ENCODE measurements around the gene SCGB3A1. TPM values are rescaled to one million over a fixed set of nuclear protein-coding genes. Genes with fewer than 3 reads are reported as not detected.

Gene SCGB3A1
- total and polyA plus RNA-seq, 2 of the 4 experiments (the other 2 are of a cell fraction) = not detected

DNA sequence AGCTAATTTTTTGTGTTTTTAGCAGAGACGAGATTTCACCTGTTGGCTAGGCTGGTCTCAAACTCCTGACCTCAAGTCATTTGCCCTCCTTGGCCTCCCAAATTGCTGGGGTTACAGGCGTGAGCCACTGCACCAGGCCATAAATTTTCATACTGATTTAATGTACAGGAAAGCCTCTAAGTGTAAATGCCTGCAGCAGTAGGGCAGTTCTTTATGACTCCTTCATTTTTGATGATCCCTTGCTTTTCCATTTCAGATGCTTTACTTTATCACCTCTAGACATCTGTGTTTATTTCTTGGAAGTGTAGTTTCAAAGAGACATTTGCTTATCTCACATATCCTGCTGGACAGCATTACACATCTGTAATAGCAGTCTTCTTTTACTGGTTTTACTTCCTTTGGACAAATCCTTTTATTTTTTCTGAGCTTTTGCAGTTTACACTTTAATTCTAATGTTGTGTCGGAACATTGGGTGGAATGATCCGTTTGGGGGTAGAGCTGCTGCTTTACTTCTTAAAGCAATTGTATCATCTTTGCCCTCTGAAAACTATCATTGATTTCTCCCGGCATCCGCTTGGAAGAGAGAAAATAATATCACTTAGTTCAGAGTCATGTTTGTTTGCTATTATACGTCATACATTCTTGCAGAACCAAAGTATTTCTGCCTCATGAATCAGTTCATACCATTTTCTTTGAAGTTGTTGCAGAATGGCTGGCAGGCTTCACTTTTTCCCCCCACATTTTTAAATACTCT lies 36.0 kb downstream of the SCGB3A1 start:
- Histone ChIP-seq H3K27me3 (ENCODE audit: control insufficient read depth, insufficient read depth, low read length) (no peaks in the 10 kb centered on the region), H4K5ac (ENCODE audit: low read depth, low read length) (no peak overlapping the region; the same call in 1 of the 2 replicates), H2BK5ac (ENCODE audit: low read depth, low read length, poor library complexity, severe bottlenecking) (peak overlapping the region; percentile 71), H3K27ac (ENCODE audit: insufficient read depth, low read length) (peak overlapping the region; percentile 32; the same call in 1 of the 2 replicates), H2BK20ac (ENCODE audit: low read depth, low read length) (no peak overlapping the region), H3K23ac (ENCODE audit: low read depth, low read length) (peak overlapping the region; percentile 4; the same call in 1 of the 2 replicates), H2BK15ac (ENCODE audit: low read depth, low read length) (no peak overlapping the region), H3K56ac (ENCODE audit: extremely low read depth, insufficient read depth, low read length) (no peak overlapping the region), H3K36me3 (ENCODE audit: control insufficient read depth, insufficient read depth, low read length) (peaks cover 10% of the 10 kb centered on the region), H3K79me1 (ENCODE audit: low read depth in 1 of 2, low read length in 2 of 2) (peaks cover 17 to 28% of the 10 kb centered on the region in 2 experiments), H3K9me1 (ENCODE audit: insufficient read depth, low read length) (peaks cover 6% of the 10 kb centered on the region; the same call in 1 of the 2 replicates), H3K4me3 (ENCODE audit: insufficient read depth, low read depth, low read length) (no peak overlapping the region), H3K18ac (ENCODE audit: low read depth, low read length) (peak overlapping the region; percentile 20; the same call in 1 of the 2 replicates), H2AK9ac (replicated peaks; ENCODE audit: low read depth, low read length, poor library complexity) (no peak overlapping the region), H3K9ac (ENCODE audit: low read depth, low read length) (no peak overlapping the region), H3K4me2 (ENCODE audit: low read depth, low read length) (peak overlapping the region; percentile 72; the same call in 1 of the 2 replicates), H4K20me1 (ENCODE audit: insufficient read depth, low read length) (peaks cover 19% of the 10 kb centered on the region; the same call in 1 of the 2 replicates), H3K4ac (ENCODE audit: low read depth, low read length) (no peak overlapping the region), H2AFZ (replicated peaks; ENCODE audit: low read length, poor library complexity) (no peak overlapping the region), H3K9me3 (ENCODE audit: control insufficient read depth, insufficient read depth, low read length) (no peaks in the 10 kb centered on the region), H4K8ac (ENCODE audit: low read depth in 2 of 2, low read length in 2 of 2) (no peak overlapping the region), H3K4me1 (ENCODE audit: control insufficient read depth, insufficient read depth, low read length) (peaks cover 13% of the 10 kb centered on the region), H2BK120ac (ENCODE audit: low read depth, low read length) (no peak overlapping the region), H3K14ac (replicated peaks; ENCODE audit: low read depth, low read length) (no peak overlapping the region), H4K91ac (ENCODE audit: insufficient read depth, low read depth, low read length) (no peak overlapping the region), H2AK5ac (ENCODE audit: low read depth, low read length) (no peak overlapping the region)
- peak; percentile 87 for DNase-seq
- TF ChIP-seq CEBPB (IDR thresholded peaks at IDR 0.05; ENCODE audit: low read depth, low read length) = peak; percentile 85
- no peak for TF ChIP-seq MXI1 (IDR thresholded peaks at IDR 0.05; ENCODE audit: borderline replicate concordance, low read depth, low read length)
- dilution Hi-C loops (cut with HindIII; ENCODE audit: low sequenced_read_pairs, unreplicated experiment) (no loop called here), in situ Hi-C loops (cut with MboI; ENCODE audit: low sequenced_read_pairs) (no loop called here), intact Hi-C loops (cut with micrococcal nuclease) (no loop called here)
- ATAC-seq (ENCODE audit: low read depth) = peak; percentile 81
- WGBS, 2 experiments (ENCODE audit: extremely low coverage in 2 of 2, insufficient read length in 1 of 2) = no CpG with 5 or more reads among the region's 7 CpGs
- ChIA-PET CTCF (no interaction called here), POLR2A (ENCODE audit: unreplicated experiment) (no interaction called here)
- no TSS peak for BruUV-seq (replicated peaks)
